ENCODE measurements around the gene RCAN1. TPM values are rescaled to one million over a fixed set of nuclear protein-coding genes. Genes with fewer than 3 reads are reported as not detected.
A peak's percentile ranks its signal among the peaks of the same experiment; 100 is the strongest.
"Not testable (repeated sequence)": the region's sequence is repeated elsewhere in the genome, so short reads cannot be mapped to it uniquely, and the experiment has no call there.

RCAN1 gene
- total RNA-seq, 2 donors from 2014 or later = 20.8 to 29.0 TPM

GRCh38 chr21:34502480-34503106, 112.3 kb downstream of the RCAN1 start:
- H3K36me3 ChIP-seq (replicated peaks in 1 of 2; ENCODE audit: insufficient read depth in 1 of 2, low read depth in 2 of 2) = no peaks in the 10 kb centered on the region
- H3K27me3 ChIP-seq = no peaks in the 10 kb centered on the region
- intact Hi-C loops (cut with DNase I) = no loop called here
- no peaks in the 10 kb centered on the region for H3K9me3 ChIP-seq
- peak overlapping the region in 2 of 4 donors; percentile 4 to 20 for H3K27ac ChIP-seq
- no peak overlapping the region for H3K4me3 ChIP-seq
- WGBS, 2 donors = 38 to 50% methylated on average over 3 of the region's 3 CpGs
- TF ChIP-seq POLR2A (IDR thresholded peaks at IDR 0.05) = no peak
- TF ChIP-seq CTCF (IDR thresholded peaks at IDR 0.05) = no peak
- ATAC-seq (peak; percentile 53), DNase-seq (peak in 1 of 4 donors; percentile 23)
- H3K4me1 ChIP-seq = no peaks in the 10 kb centered on the region

GRCh38 chr21:34501716-34502115, 113.2 kb downstream of the RCAN1 start:
- no peak overlapping the region for H3K4me3 ChIP-seq
- WGBS, 2 donors = 61 to 71% methylated on average over 1 of the region's 1 CpG
- ATAC-seq (no peak), DNase-seq (no peak)
- no peaks in the 10 kb centered on the region for H3K27me3 ChIP-seq
- intact Hi-C loops (cut with DNase I) = no loop called here
- no peaks in the 10 kb centered on the region for H3K9me3 ChIP-seq
- no peak overlapping the region for H3K27ac ChIP-seq
- TF ChIP-seq CTCF (IDR thresholded peaks at IDR 0.05) (no peak), POLR2A (IDR thresholded peaks at IDR 0.05) (no peak)
- H3K4me1 ChIP-seq = no peaks in the 10 kb centered on the region
- no peaks in the 10 kb centered on the region for H3K36me3 ChIP-seq (replicated peaks in 1 of 2; ENCODE audit: insufficient read depth in 1 of 2, low read depth in 2 of 2)

GRCh38 chr21:34500191-34500590, 114.7 kb downstream of the RCAN1 start:
- Histone ChIP-seq H3K4me3 (no peak overlapping the region), H3K27me3 (no peaks in the 10 kb centered on the region), H3K27ac (no peak overlapping the region), H3K36me3 (replicated peaks in 1 of 2; ENCODE audit: insufficient read depth in 1 of 2, low read depth in 2 of 2) (no peaks in the 10 kb centered on the region), H3K4me1 (no peaks in the 10 kb centered on the region), H3K9me3 (no peaks in the 10 kb centered on the region)
- no peak for ATAC-seq
- intact Hi-C loops (cut with DNase I) = no loop called here
- TF ChIP-seq CTCF (IDR thresholded peaks at IDR 0.05) (no peak), POLR2A (IDR thresholded peaks at IDR 0.05) (no peak)
- 60 to 69% methylated on average over 1 of the region's 1 CpG for WGBS, 2 donors
- no peak for DNase-seq

GRCh38 chr21:34499116-34499515, 115.8 kb downstream of the RCAN1 start:
- Histone ChIP-seq H3K27me3 (no peaks in the 10 kb centered on the region), H3K4me1 (no peaks in the 10 kb centered on the region), H3K4me3 (no peak overlapping the region), H3K36me3 (replicated peaks in 1 of 2; ENCODE audit: insufficient read depth in 1 of 2, low read depth in 2 of 2) (no peaks in the 10 kb centered on the region), H3K27ac (no peak overlapping the region), H3K9me3 (no peaks in the 10 kb centered on the region)
- intact Hi-C loops (cut with DNase I) = no loop called here
- 78 to 91% methylated on average over 4 of the region's 4 CpGs for WGBS, 2 donors
- TF ChIP-seq CTCF (IDR thresholded peaks at IDR 0.05) (no peak), POLR2A (IDR thresholded peaks at IDR 0.05) (no peak)
- ATAC-seq = no peak
- no peak for DNase-seq

- no peak for ATAC-seq
- DNase-seq = no peak
- WGBS, 2 donors = 71 to 84% methylated on average over 3 of the region's 3 CpGs
- H3K4me3 ChIP-seq = no peak overlapping the region
- intact Hi-C loops (cut with DNase I) = no loop called here
- H3K4me1 ChIP-seq = no peaks in the 10 kb centered on the region
- TF ChIP-seq POLR2A (IDR thresholded peaks at IDR 0.05) (no peak), CTCF (IDR thresholded peaks at IDR 0.05) (no peak)
- H3K9me3 ChIP-seq = no peaks in the 10 kb centered on the region
- no peaks in the 10 kb centered on the region for H3K36me3 ChIP-seq (replicated peaks in 1 of 2; ENCODE audit: insufficient read depth in 1 of 2, low read depth in 2 of 2)
- no peaks in the 10 kb centered on the region for H3K27me3 ChIP-seq
- no peak overlapping the region for H3K27ac ChIP-seq
Measured at GRCh38 chr21:34498623-34499022, 116.3 kb downstream of the RCAN1 start.

GRCh38 chr21:34483854-34484253, 131.1 kb downstream of the RCAN1 start:
- H3K4me3 ChIP-seq; DNase-seq; ATAC-seq; H3K9me3 ChIP-seq; H3K4me1 ChIP-seq; H3K36me3 ChIP-seq (replicated peaks in 1 of 2; ENCODE audit: insufficient read depth in 1 of 2, low read depth in 2 of 2); H3K27me3 ChIP-seq; intact Hi-C loops (cut with DNase I); H3K27ac ChIP-seq: not testable (repeated sequence)
- WGBS, 2 donors = no CpG with 5 or more reads among the region's 5 CpGs

- H3K4me1 ChIP-seq; intact Hi-C loops (cut with DNase I); H3K9me3 ChIP-seq; DNase-seq; H3K36me3 ChIP-seq (replicated peaks in 1 of 2; ENCODE audit: insufficient read depth in 1 of 2, low read depth in 2 of 2); H3K27ac ChIP-seq; H3K4me3 ChIP-seq; H3K27me3 ChIP-seq: not testable (repeated sequence)
- ATAC-seq = peak; percentile 90
- WGBS, 2 donors = no CpG with 5 or more reads among the region's 3 CpGs
Measured at GRCh38 chr21:34483435-34483834, 131.5 kb downstream of the RCAN1 start.

All from body of pancreas (tissue), 4 donors.